BE2C (cell line): ENCODE data around the gene PPP6R3.
"Not testable (repeated sequence)": the region's sequence is repeated elsewhere in the genome, so short reads cannot be mapped to it uniquely, and the experiment has no call there.

ENCODE experiments used
- DNase-seq: peaks from one replicate; pipeline ENCODE4 v3.0.0-alpha.2; 2020
- H3K27me3 ChIP-seq: fragments of 250-450 bp; sonication (Bioruptor Pico); 2 replicates; pipeline ENCODE4 v1.5.1; 2020; ENCODE audit warnings: mild to moderate bottlenecking
- H3K36me3 ChIP-seq: fragments of 250-450 bp; sonication (Bioruptor Pico); 2 replicates; pipeline ENCODE4 v1.5.1; 2020; ENCODE audit warnings: mild to moderate bottlenecking
- H3K4me1 ChIP-seq: fragments of 250-450 bp; sonication (Bioruptor Pico); 2 replicates; pipeline ENCODE4 v1.5.1; 2020
- H3K4me3 ChIP-seq: 2 replicates; pipeline ENCODE4 v1.5.1; 2011; ENCODE audit warnings: low read depth, low read length
- H3K9me3 ChIP-seq: fragments of 250-450 bp; sonication (Bioruptor Pico); 2 replicates; pipeline ENCODE4 v1.5.1; 2020
- TF ChIP-seq, protein P1 (sequence below): IDR thresholded peaks from 2 replicates; pipeline ENCODE4 v1.5.1; 2012; ENCODE audit warnings: mild to moderate bottlenecking, low read depth, low read length

PPP6R3 gene

GRCh38 chr11:68472778-68473177 lies 12.2 kb downstream of the PPP6R3 start:
- H3K27me3 ChIP-seq, result no peaks in the 10 kb centered on the region
- H3K4me3 ChIP-seq, result no peak overlapping the region
- peaks cover 12% of the 10 kb centered on the region for H3K4me1 ChIP-seq
- H3K9me3 ChIP-seq, result no peaks in the 10 kb centered on the region; the same call in 1 of the 2 replicates
- peaks cover 26% of the 10 kb centered on the region for H3K36me3 ChIP-seq
- no peak for DNase-seq
- TF ChIP-seq, protein P1, sequence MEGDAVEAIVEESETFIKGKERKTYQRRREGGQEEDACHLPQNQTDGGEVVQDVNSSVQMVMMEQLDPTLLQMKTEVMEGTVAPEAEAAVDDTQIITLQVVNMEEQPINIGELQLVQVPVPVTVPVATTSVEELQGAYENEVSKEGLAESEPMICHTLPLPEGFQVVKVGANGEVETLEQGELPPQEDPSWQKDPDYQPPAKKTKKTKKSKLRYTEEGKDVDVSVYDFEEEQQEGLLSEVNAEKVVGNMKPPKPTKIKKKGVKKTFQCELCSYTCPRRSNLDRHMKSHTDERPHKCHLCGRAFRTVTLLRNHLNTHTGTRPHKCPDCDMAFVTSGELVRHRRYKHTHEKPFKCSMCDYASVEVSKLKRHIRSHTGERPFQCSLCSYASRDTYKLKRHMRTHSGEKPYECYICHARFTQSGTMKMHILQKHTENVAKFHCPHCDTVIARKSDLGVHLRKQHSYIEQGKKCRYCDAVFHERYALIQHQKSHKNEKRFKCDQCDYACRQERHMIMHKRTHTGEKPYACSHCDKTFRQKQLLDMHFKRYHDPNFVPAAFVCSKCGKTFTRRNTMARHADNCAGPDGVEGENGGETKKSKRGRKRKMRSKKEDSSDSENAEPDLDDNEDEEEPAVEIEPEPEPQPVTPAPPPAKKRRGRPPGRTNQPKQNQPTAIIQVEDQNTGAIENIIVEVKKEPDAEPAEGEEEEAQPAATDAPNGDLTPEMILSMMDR, result no peak

DNA sequence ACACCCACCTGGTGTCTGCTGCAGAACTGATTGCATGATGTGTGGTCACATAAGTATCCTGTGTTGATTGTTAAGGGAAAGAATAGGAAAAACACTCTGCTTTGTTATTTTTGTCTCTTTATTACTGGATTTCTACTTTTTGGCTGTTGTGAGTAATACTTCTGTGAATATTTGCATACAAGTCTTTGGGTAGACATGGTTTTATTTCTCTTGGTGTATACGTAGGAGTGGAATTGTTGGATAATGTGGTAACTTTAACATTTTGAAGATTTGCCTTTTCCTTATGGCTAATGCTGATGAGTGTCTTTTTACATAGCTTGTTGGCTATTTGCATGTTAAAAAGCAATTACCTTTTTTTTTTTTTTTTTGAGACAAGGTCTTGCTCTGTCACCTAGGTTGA lies 13.1 kb downstream of the PPP6R3 start:
- Histone ChIP-seq H3K4me1 (peaks cover 6% of the 10 kb centered on the region), H3K36me3 (peaks cover 27% of the 10 kb centered on the region), H3K27me3 (no peaks in the 10 kb centered on the region), H3K4me3 (no peak overlapping the region), H3K9me3 (peaks cover 3% of the 10 kb centered on the region)
- no peak for DNase-seq
- TF ChIP-seq, protein P1, result no peak

GRCh38 chr11:68475626-68476025 lies 15.1 kb downstream of the PPP6R3 start:
- DNase-seq, H3K9me3 ChIP-seq, H3K4me1 ChIP-seq, H3K4me3 ChIP-seq, H3K27me3 ChIP-seq: not testable (repeated sequence)
- peaks cover 38% of the 10 kb centered on the region for H3K36me3 ChIP-seq

DNA sequence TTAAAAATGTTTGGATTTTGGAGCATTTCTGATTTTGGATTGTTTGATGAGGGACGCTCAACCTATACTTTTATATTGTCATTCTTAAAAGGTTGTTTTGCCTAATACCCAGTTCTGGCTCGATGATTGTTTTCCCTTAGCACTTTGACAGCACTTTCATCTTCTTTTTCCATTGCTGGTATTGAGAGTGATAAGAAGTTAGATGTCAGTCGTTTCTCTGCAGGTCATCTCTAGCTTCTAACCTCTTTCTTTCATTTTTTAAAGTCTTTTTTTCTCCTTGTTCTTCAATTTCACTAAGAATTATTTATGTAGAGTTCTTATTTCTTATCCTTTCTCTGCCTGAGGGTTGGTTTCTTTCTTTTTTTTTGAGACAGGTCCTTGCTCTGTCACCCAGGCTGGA lies 18.8 kb downstream of the PPP6R3 start:
- TF ChIP-seq, protein P1, result no peak
- Histone ChIP-seq H3K27me3 (no peaks in the 10 kb centered on the region), H3K4me3 (no peak overlapping the region), H3K4me1 (no peaks in the 10 kb centered on the region), H3K36me3 (peaks cover 24% of the 10 kb centered on the region), H3K9me3 (peaks cover 7% of the 10 kb centered on the region)
- DNase-seq, result no peak

DNA sequence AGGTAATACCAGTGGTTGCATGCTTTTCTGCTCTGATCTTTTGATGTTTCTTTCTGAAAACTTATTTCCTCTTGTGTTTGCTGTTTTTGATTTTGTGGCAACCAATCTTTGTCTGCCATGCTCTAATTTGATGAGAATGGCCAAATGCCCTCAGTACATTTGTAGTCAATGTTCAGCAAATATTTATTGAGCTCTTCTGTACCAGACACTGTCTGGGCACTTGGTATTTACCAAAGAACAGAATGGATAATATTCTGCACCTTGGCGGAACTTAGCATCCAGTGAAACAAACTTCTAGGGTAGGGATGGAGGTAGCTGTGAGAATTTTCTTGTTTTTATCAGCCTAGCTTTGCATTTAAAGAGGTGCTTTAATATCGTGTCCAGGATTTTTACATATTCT lies 19.6 kb downstream of the PPP6R3 start:
- Histone ChIP-seq H3K36me3 (peaks cover 24% of the 10 kb centered on the region), H3K9me3 (peaks cover 7% of the 10 kb centered on the region), H3K27me3 (no peaks in the 10 kb centered on the region), H3K4me3 (no peak overlapping the region), H3K4me1 (no peaks in the 10 kb centered on the region)
- TF ChIP-seq, protein P1, result no peak
- no peak for DNase-seq

DNA sequence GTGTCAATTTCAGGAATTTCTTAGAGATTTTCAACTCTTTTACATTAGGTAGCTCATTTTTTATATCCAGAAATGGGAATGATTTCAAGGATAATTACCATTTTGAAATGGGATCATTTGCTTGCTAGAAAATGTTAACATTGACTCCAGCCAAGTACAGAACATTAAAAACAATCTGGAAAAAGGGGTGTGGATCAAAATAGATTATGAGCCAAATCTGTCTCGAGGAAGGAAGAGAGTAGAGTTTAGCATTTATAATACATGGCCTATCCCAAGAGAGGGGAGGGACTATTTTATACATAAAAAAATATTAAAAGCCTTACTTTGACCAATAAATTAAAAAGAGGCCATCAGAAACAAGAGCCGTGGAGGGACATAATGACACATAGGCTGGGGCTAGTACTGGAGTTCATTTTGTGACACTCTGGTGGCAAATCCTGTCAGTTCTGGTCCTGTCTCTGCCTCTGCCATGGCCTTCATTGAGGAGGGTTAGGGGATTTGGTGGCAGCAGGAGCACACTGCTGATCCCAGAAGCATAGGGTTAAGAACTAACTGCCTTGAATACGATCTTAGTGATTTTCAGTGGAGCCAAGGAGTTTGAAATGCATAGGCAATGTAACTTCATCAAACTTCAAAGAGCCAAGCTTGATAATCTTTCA lies 20.4 kb downstream of the PPP6R3 start:
- Histone ChIP-seq H3K27me3 (no peaks in the 10 kb centered on the region), H3K36me3 (peaks cover 24% of the 10 kb centered on the region), H3K4me1 (no peaks in the 10 kb centered on the region), H3K9me3 (peaks cover 7% of the 10 kb centered on the region), H3K4me3 (no peak overlapping the region)
- TF ChIP-seq, protein P1, result no peak
- no peak for DNase-seq
